ENCODE data around the gene UBE2D1.

GRCh38 chr10:58384095-58384494 lies 49.3 kb downstream of the UBE2D1 start:
- TF ChIP-seq CTCF (IDR thresholded peaks at IDR 0.05) (no peak), POLR2A (IDR thresholded peaks at IDR 0.05) (no peak)

Data from body of pancreas (tissue), 4 donors.